Left lung (tissue), 10 donors: Measurements from ENCODE around the gene RPL39. TPM values are rescaled to one million over a fixed set of nuclear protein-coding genes. Genes with fewer than 3 reads are reported as not detected.
A peak's percentile ranks its signal among the peaks of the same experiment; 100 is the strongest.

ENCODE experiments used
- ATAC-seq: fragments of 200-7000 bp; cut with Tn5 transposase; one replicate; pipeline ENCODE4 v1.9.1; 2020; ENCODE audit warnings: moderate library complexity
- DNase-seq, 4 donors: peaks; one replicate each; pipeline ENCODE4 v3.0.0-alpha.2; 2013 to 2020
- H3K27ac ChIP-seq, 2 donors: fragments of 200-600 bp; sonication (generic) in 1 of 2; one replicate each; pipeline versions ENCODE4 v1.5.0 to v1.8.0; 2020 to 2021
- H3K27me3 ChIP-seq, 2 donors: fragments of 200-600 bp; sonication (generic) in 1 of 2; one replicate each; pipeline versions ENCODE4 v1.5.0 to v1.8.0; 2020 to 2021
- H3K36me3 ChIP-seq, 2 donors: fragments of 200-600 bp; sonication (generic) in 1 of 2; one replicate each; pipeline versions ENCODE4 v1.5.0 to v1.8.0; 2020 to 2021
- H3K4me1 ChIP-seq, 2 donors: fragments of 200-600 bp; one replicate each; pipeline ENCODE4 v1.8.0; 2021
- H3K4me3 ChIP-seq, 2 donors: fragments of 200-600 bp; sonication (generic) in 1 of 2; one replicate each; pipeline versions ENCODE4 v1.5.0 to v1.8.0; 2020 to 2021; ENCODE audit warnings: mild to moderate bottlenecking in 1 of 2
- H3K9me3 ChIP-seq, 2 donors: fragments of 200-600 bp; sonication (generic) in 1 of 2; one replicate each; pipeline versions ENCODE4 v1.5.0 to v1.8.0; 2020 to 2021
- CTCF ChIP-seq, 2 donors: fragments of 200-600 bp; sonication (generic) in 1 of 2; IDR thresholded peaks; one replicate each; pipeline versions ENCODE4 v1.5.0 to v1.8.0; 2021; ENCODE audit warnings: antibody characterized with exemption in 2 of 2
- intact Hi-C, 2 donors: fragments of 100-400 bp; cut with DNase I; formaldehyde crosslinking; loops; one replicate each; pipeline versions ENCODE4 v1.11.2 to v1.14.2; 2022
- polyA plus RNA-seq, 6 donors: library from polyadenylated mRNA; unstranded; fragments of 120-200 nt; gene quantifications; one replicate each; pipeline ENCODE4 v1.2.1, GENCODE V29; 2013; ENCODE audit not compliant: insufficient read length in 6 of 6
- total RNA-seq, 2 donors: library from RNA; stranded (reverse); fragmentation: NEBNext Ultra II Directional; extraction: Animal tissue kit (Norgen Biotek cat#: 25700); gene quantifications; one replicate each; pipeline ENCODE4 v1.2.1, GENCODE V29; 2021
- donor health status: DM: no; HTN: yes; CAD: no.
- donor health status: DM: no; HTN: no; CAD: no.

RPL39 gene
- total and polyA plus RNA-seq, 8 donors: 1,442 to 3,113 (median 2,701) TPM

- peaks cover 0 to 10% of the 10 kb centered on the region in 2 donors for H3K27me3 ChIP-seq
These were observed 28.7 kb downstream of the RPL39 start for GRCh38 chrX:119762718-119763117.

GRCh38 chrX:119760026-119760877 is 31.2 kb downstream of the RPL39 start:
- Histone ChIP-seq H3K27ac (peak overlapping the region in 1 of 2 donors; percentile 82), H3K36me3 (no peaks in the 10 kb centered on the region), H3K9me3 (no peaks in the 10 kb centered on the region), H3K4me1 (peaks cover 0 to 16% of the 10 kb centered on the region in 2 donors), H3K27me3 (peaks cover 0 to 10% of the 10 kb centered on the region in 2 donors), H3K4me3 (peak overlapping the region in 1 of 2 donors; percentile 54)
- TF ChIP-seq CTCF (IDR thresholded peaks at IDR 0.05): no peak
- intact Hi-C loops: no loop called here
- no peak for DNase-seq
- ATAC-seq: no peak

More at GRCh38 chrX:119762718-119763117, 28.7 kb downstream of the RPL39 start:
- intact Hi-C loops: no loop called here
- H3K4me3 ChIP-seq: no peak overlapping the region
- ATAC-seq: no peak
- no peak overlapping the region for H3K27ac ChIP-seq
- no peaks in the 10 kb centered on the region for H3K9me3 ChIP-seq
- no peak for DNase-seq
- H3K4me1 ChIP-seq: peaks cover 0 to 3% of the 10 kb centered on the region in 2 donors
- no peak for TF ChIP-seq CTCF (IDR thresholded peaks at IDR 0.05)
- H3K36me3 ChIP-seq: no peaks in the 10 kb centered on the region

- H3K27ac ChIP-seq: peak overlapping the region in 1 of 2 donors; percentile 82
- H3K36me3 ChIP-seq: no peaks in the 10 kb centered on the region
These were observed 32.1 kb downstream of the RPL39 start for GRCh38 chrX:119759248-119759766.

GRCh38 chrX:119758731-119759247 is 32.6 kb downstream of the RPL39 start:
- peaks cover 0 to 16% of the 10 kb centered on the region in 2 donors for H3K4me1 ChIP-seq
- intact Hi-C loops: no loop called here
- H3K36me3 ChIP-seq: no peaks in the 10 kb centered on the region
- H3K27ac ChIP-seq: peak overlapping the region in 1 of 2 donors; percentile 82
- no peak for TF ChIP-seq CTCF (IDR thresholded peaks at IDR 0.05)
- ATAC-seq: peak; percentile 64
- H3K9me3 ChIP-seq: no peaks in the 10 kb centered on the region
- DNase-seq: no peak
- H3K27me3 ChIP-seq: peaks cover 0 to 10% of the 10 kb centered on the region in 2 donors
- H3K4me3 ChIP-seq: peak overlapping the region; percentile 35 to 54

More at GRCh38 chrX:119759248-119759766, 32.1 kb downstream of the RPL39 start:
- no peak for TF ChIP-seq CTCF (IDR thresholded peaks at IDR 0.05)
- peak overlapping the region in 1 of 2 donors; percentile 54 for H3K4me3 ChIP-seq
- intact Hi-C loops: no loop called here
- peaks cover 0 to 16% of the 10 kb centered on the region in 2 donors for H3K4me1 ChIP-seq
- DNase-seq (peak in 1 of 4 donors; percentile 64), ATAC-seq (no peak)
- H3K9me3 ChIP-seq: no peaks in the 10 kb centered on the region
- peaks cover 0 to 10% of the 10 kb centered on the region in 2 donors for H3K27me3 ChIP-seq
